Gastroesophageal sphincter (tissue), 2 donors: ENCODE results near the gene DOLPP1.

Source experiments
- POLR2A ChIP-seq, 2 donors: fragments of 450-650 bp; IDR thresholded peaks; one replicate each; pipeline ENCODE4 v1.6.1; 2017; ENCODE audit warnings: antibody characterized with exemption in 2 of 2, mild to moderate bottlenecking in 2 of 2, moderate library complexity in 1 of 2
- POLR2AphosphoS5 ChIP-seq: sonication (generic); formaldehyde crosslinking; IDR thresholded peaks from one replicate; pipeline ENCODE4 v1.6.1; 2017; ENCODE audit warnings: antibody characterized with exemption

DNA sequence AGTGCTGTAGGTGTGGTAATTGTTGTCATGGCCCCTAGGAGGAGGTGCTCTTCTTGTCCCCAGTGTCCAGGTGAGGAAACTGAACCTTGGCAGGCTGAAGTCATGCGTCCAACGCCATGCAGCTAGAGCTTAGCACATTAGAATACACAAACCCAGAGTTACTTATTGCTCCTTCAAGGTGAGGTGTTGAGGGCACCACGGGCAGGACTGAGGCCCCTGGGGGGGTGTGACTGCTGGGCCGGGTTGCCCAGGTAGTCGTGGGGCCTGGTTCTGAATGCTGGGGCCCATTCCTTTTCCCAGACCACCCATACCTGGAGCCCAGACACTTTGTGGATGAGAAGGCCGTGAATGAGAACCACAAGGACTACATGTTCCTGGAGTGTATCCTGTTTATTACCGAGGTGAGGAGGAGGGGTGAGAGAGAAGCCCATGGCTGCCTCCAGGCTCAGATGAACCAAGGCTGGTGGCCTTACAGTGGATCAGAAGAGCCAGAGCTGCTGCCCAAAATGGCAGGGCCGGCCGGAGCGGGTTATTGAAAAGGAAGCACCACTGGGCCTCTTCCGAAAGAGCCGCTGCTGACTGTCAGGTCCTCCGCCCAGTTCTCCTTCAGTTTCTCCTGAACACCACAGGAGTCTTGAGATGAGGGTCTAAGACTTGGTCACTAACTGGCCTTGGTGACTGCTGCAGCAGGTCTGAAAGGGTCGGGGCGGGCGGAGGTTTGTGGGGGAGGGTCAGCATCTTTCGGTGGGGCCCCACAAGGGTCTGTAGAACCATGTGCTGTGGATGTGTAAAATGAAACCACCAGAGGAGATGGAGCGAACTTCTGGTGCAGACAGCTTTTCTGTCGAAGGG, 56.6 kb downstream of the DOLPP1 start:
- TF ChIP-seq POLR2AphosphoS5 (no peak), POLR2A (IDR thresholded peaks at IDR 0.05) (no peak)
